HL-60/S4 (cell line): ENCODE measurements around the gene JMJD1C.

Source experiments
- in situ Hi-C: fragments of 300-500 bp; cut with MboI; formaldehyde crosslinking; loops from 2 replicates; pipeline ENCODE4 v1.14.3; 2022; ENCODE audit warnings: low sequenced_read_pairs

The JMJD1C gene

GRCh38 chr10:63265683-63266235, 200.0 kb downstream of the JMJD1C start:
- in situ Hi-C loops = no loop called here

DNA sequence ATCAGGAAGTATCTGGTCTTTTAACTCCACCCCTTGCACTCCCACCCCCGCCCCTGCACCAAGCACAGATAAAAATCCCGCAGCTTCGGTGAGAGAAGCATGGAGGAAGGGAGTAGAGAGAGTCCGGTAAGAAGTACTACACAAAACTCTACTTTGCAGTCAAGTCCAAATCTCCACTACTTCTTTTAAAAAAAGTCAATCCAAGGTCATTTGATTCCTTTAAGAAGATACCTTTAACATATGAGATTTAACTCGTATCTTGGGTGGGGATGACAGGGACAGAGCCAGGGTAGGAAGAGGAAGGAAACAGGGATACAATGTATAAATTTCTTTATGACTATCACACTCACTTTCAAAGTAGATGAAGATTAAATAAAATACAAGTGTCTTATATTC, 200.6 kb downstream of the JMJD1C start:
- in situ Hi-C loops = no loop called here

DNA sequence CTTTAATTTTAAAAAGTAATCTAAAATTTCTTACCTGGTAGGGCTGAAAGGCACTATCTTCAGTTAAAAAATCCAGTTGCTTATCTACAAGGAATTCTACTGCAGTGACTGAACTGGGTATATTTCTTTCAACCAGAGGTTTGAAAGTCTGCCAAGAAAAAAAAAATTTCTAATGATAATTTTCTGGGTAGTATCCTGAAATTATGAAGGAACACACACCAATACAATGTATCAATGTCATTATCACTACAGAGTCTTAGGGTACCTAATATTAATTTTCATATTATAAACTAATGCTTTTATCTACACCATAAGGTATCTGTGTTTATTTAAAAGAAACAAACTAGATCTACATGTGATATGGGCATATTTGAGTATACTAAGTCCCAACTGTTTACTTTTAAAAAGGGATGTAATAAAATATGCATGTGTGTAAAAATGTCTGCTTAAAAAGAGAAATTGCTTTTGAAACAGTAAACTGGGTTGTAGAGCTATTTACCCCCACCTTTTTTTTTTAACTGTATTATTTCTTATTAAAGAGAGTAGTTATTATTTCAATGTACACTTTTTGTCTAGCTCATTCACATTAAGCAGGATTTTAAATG, 201.1 kb downstream of the JMJD1C start:
- in situ Hi-C loops = no loop called here

- in situ Hi-C loops = no loop called here
Observed at GRCh38 chr10:63262430-63263073, 203.2 kb downstream of the JMJD1C start.

DNA sequence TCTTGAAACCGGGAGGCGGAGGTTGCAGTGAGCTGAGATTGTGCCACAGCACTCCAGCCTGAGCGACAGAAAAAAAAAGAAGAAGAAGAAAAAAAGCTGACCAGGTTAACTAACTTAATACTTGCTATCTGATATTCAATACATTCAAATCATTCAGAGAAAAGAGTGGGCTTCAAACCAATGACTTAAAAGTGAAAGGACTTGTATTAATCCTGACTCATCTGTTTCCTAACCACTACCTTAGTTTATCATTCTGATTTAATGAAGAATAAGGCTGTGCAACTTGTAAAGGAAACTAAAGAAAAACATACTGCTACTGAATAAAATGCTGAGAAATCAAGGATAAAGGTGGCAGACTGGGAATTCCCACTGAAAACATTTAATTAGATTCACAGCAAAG, 204.3 kb downstream of the JMJD1C start:
- in situ Hi-C loops = no loop called here

DNA sequence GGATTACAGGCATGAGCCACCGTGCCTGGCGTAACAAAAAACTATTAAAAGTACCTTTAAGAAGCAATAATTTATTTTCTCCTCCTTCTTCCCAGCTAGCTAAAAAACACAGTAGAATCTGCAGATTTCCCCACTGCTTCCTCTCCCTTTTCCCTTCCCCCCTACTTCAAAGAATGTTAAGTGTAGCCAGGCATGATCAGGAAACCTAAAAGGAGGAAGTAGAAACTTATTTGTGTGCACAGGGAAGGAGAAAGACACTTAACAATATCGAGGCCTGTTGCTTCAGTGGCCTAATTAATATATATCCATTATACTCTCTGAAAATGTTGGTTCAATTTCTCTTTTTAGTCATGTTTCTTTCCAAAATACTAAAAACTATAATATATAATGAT, 204.9 kb downstream of the JMJD1C start:
- in situ Hi-C loops = no loop called here

- in situ Hi-C loops = no loop called here
Observed at GRCh38 chr10:63260103-63260859, 205.5 kb downstream of the JMJD1C start.

- in situ Hi-C loops = no loop called here
Observed at GRCh38 chr10:63258920-63259678, 206.7 kb downstream of the JMJD1C start.

DNA sequence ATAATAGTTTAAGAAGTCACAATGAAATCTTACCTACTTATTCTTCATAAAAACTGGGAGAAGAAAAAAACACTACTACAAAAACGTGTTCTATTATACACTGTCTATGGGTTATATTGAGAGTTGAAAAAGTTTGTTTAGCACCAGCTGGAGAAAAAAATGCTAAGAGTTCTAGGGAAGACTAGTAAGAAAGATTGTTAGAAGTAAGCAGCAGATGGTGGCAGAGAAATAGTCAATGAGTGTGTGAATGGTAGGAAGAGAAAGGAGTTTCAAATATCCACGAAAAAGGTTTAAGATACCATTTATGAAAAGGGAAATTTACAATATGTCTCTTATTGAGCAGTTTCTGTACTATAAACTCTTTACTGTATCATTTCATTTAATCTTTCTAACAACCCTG, 208.0 kb downstream of the JMJD1C start:
- in situ Hi-C loops = no loop called here

DNA sequence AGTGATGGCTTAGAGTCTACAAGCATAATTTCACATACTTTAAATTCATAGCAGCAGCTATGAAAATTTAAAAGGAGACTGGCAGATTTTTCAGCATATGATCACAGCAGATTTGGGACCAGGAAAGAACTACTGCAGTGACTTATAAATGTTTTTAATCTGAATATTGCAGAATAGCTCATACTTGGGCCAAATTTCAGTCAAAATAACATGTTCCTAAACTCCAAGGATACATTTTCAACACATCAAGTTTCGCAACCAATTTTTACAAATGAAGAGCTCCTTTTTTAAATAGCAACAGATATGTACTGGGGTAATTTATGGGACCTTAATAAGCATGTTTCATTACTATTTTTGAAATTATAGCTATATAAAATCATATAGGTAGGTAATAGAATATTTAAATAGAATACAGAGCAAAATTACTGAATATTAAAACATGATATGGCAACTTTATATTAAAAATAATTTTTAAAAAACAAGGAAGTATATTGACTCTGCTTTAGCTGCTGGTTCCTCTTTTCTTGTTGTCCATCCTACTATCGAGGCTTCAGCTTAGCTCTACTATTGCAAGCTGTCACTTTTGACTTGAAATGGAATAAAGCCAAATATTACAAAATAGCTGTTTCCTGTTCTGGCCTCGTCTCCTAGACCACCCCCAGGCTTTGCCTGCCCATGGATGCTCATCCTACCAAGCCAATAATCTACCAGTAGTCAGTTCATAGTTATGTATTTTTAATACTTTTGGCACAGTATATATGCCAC, 209.6 kb downstream of the JMJD1C start:
- in situ Hi-C loops = no loop called here

- in situ Hi-C loops = no loop called here
Observed at GRCh38 chr10:63255316-63255715, 210.5 kb downstream of the JMJD1C start.

DNA sequence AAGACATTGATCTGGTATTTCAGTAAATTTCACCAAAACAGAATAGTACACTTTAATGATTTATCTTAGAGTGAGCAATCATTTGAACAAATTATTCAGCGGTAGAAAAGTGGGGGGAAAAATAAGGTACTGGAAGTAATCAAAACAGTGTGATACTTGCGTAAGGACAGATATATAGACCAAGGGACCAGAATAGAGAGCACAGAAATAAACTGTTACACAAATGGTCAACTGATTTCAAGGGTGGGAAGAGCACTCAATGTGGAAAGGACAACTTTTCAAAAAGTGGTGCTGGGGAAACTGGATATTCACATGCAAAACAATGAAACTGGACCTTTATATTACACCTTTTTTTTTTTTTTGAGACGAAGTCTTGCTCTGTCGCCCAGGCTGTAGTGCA, 212.7 kb downstream of the JMJD1C start:
- in situ Hi-C loops = no loop called here

DNA sequence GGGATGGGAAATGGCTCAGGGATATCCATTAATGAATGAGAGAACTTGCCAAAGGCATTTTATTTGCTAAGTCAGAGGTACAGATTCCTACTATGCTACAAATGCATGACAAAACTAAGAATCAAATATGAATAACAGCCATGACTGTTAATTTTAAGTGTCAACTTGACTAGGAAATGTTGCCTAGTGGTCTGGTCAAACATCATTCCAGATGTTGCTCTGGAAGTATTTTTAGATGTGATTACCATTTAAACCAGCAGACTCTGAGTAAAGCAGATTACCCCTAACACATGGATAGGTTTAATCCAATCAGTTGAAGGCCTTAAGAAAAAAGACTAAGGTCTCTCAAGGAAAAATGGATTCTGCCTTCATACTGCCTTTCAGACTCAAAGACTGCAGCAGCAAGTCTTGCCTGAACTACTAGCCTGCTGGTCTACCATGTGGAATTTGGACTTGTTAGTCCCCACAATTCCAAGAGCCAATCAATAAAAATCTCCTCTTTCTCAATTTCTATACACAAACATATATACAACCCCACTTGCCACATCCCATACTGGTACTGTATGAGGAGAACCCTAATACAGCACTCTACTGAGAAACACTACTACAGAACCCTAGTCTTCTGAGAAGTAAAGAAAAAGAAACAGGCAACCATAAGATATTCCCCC, 213.5 kb downstream of the JMJD1C start:
- in situ Hi-C loops = no loop called here

DNA sequence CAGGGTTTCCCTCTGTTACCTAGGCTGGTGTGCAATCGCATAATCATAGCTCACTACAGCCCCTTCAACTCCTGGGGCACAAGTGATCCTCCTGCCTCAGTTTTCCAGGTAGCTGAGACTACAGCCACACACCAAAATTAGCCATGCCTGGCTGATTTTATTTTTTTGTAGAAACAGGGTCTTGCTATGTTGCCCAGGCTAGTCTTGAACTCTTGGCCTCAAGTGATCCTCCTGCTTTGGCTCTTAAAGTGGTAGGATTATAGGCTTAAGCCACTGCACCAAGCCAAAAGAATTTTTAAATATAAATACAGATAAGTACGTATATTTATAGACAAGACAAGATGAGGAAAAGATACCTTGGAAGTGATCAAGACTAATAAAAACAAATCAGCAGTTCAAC, 215.7 kb downstream of the JMJD1C start:
- in situ Hi-C loops = no loop called here

DNA sequence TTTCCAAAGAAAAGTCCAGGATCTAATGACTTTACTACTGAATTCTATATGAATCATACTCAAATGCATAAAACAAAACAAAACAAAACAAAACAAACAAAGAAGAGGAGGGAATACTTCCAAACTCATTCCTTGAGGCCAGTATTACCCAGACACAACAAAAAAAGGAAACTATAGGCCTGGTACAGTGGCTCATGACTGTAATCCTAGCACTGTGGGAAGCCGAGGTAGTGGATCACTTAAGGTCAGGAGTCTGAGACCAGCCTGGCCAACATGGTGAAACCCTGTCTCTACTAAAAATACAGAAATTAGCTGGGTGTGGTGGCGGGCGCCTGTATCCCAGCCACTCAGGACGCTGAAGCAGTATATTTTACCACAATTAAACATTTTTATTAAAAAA, 218.0 kb downstream of the JMJD1C start:
- in situ Hi-C loops = no loop called here

GRCh38 chr10:63246356-63246755, 219.4 kb downstream of the JMJD1C start:
- in situ Hi-C loops = no loop called here

DNA sequence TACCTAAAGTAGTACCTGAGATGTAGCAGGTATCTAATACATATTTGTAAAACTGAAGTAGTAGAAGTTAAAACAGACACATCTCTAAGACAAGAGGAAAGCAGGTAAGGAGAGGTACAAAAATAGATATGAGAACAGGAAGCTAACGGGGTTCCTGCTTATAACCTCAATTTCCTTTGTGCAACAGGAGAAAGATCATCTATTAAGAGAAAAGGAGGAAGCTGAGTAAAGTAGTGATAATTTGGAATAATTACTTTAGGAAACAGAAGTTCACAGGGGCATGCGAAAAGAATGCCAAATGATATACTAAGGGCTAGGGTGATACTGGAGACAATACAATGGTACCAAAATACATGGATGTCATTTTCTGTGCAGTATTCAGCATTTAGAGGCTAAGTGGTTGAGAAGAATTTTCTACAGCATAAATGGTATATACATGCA, 223.9 kb downstream of the JMJD1C start:
- in situ Hi-C loops = no loop called here

DNA sequence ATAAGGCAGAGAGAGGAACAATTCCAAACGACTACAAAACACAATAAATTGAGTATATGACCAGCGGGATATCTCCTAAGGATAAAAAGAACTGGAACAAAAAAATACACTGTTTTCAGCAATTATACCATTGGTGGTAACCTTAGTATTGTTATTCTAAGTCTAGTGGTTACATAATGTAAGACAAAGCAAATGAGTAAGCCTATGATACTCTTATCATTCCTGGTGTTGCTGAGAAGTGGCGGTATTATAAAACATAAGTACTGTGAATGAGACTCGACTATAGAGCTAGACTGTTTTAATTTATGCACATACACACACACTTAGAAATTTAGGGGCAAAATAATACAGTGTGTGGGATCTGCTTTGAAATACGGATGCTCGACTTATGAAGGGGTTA, 225.0 kb downstream of the JMJD1C start:
- in situ Hi-C loops = no loop called here

GRCh38 chr10:63238501-63238900, 227.3 kb downstream of the JMJD1C start:
- in situ Hi-C loops = no loop called here

- in situ Hi-C loops = no loop called here
Observed at GRCh38 chr10:63237396-63237795, 228.4 kb downstream of the JMJD1C start.
